HAP-1 (cell line): ENCODE measurements around the gene MRPL23.

Experiments
- DNase-seq, 2 experiments: peaks; one replicate each; pipeline ENCODE4 v3.0.0-alpha.2; 2016 to 2020; ENCODE audit warnings: low spot score in 2 of 2
- H3K27me3 ChIP-seq: fragments of 250-450 bp; sonication (Bioruptor Pico); 2 replicates; pipeline ENCODE4 v1.5.1; 2020; ENCODE audit warnings: low read depth, mild to moderate bottlenecking, moderate library complexity
- H3K36me3 ChIP-seq: fragments of 250-450 bp; sonication (Bioruptor Pico); replicated peaks from 2 replicates; pipeline ENCODE4 v1.5.1; 2020; ENCODE audit warnings: mild to moderate bottlenecking
- H3K4me1 ChIP-seq: fragments of 250-450 bp; sonication (Bioruptor Pico); 2 replicates; pipeline ENCODE4 v1.5.1; 2020; ENCODE audit warnings: mild to moderate bottlenecking
- H3K4me3 ChIP-seq: fragments of 250-450 bp; sonication (Bioruptor Pico); 2 replicates; pipeline ENCODE4 v1.5.1; 2020; ENCODE audit warnings: mild to moderate bottlenecking, moderate library complexity
- H3K9me3 ChIP-seq: fragments of 250-450 bp; sonication (Bioruptor Pico); 2 replicates; pipeline ENCODE4 v1.5.1; 2020; ENCODE audit warnings: mild to moderate bottlenecking, moderate library complexity
- in situ Hi-C: fragments of 300-500 bp; cut with MboI; formaldehyde crosslinking; loops from 3 replicates; pipeline ENCODE4 v1.14.3; 2020; ENCODE audit warnings: low sequenced_read_pairs, inconsistent platforms, mixed read lengths

MRPL23 gene

GRCh38 chr11:1917523-1918435 is 29.4 kb upstream of the MRPL23 start:
- in situ Hi-C loops: loop anchor here (5.0 kb wide), 1 partner anchor 35 kb away; no protein-coding TSS in a partner anchor
- no peak for DNase-seq

GRCh38 chr11:1918436-1919315 is 28.5 kb upstream of the MRPL23 start:
- H3K36me3 ChIP-seq: no peaks in the 10 kb centered on the region
- H3K27me3 ChIP-seq: no peaks in the 10 kb centered on the region
- no peak for DNase-seq
- no peak overlapping the region for H3K4me3 ChIP-seq
- H3K4me1 ChIP-seq: no peaks in the 10 kb centered on the region
- H3K9me3 ChIP-seq: no peaks in the 10 kb centered on the region
- in situ Hi-C loops: loop anchor here (5.0 kb wide), 1 partner anchor 36 kb away; no protein-coding TSS in a partner anchor

More at GRCh38 chr11:1917523-1918435, 29.4 kb upstream of the MRPL23 start:
- Histone ChIP-seq H3K27me3 (no peaks in the 10 kb centered on the region), H3K36me3 (no peaks in the 10 kb centered on the region), H3K4me1 (no peaks in the 10 kb centered on the region), H3K9me3 (no peaks in the 10 kb centered on the region), H3K4me3 (no peak overlapping the region)

GRCh38 chr11:1919391-1920127 is 27.6 kb upstream of the MRPL23 start, which contains the start of gene TNNT3:
Gene TNNT3, plus strand, starts transcription at chr11:1919703. Its CDS starts 3,172 bp downstream, at chr11:1922875.
- in situ Hi-C loops: loop anchor here (5.0 kb wide), 1 partner anchor 37 kb away; no protein-coding TSS in a partner anchor
- H3K27me3 ChIP-seq: no peaks in the 10 kb centered on the region
- no peaks in the 10 kb centered on the region for H3K36me3 ChIP-seq
- H3K4me1 ChIP-seq: no peaks in the 10 kb centered on the region
- no peak within 1 kb of the TSS for H3K4me3 ChIP-seq
- no peaks in the 10 kb centered on the region for H3K9me3 ChIP-seq
- no peak for DNase-seq

GRCh38 chr11:1920128-1920908 is 26.8 kb upstream of the MRPL23 start:
- Histone ChIP-seq H3K4me3 (no peak overlapping the region), H3K4me1 (no peaks in the 10 kb centered on the region), H3K36me3 (no peaks in the 10 kb centered on the region), H3K27me3 (no peaks in the 10 kb centered on the region), H3K9me3 (no peaks in the 10 kb centered on the region)
- in situ Hi-C loops: no loop called here
- DNase-seq: no peak

GRCh38 chr11:1920909-1921573 is 26.1 kb upstream of the MRPL23 start:
- in situ Hi-C loops: no loop called here
- no peak overlapping the region for H3K4me3 ChIP-seq
- H3K9me3 ChIP-seq: no peaks in the 10 kb centered on the region
- no peak for DNase-seq
- no peaks in the 10 kb centered on the region for H3K36me3 ChIP-seq
- H3K27me3 ChIP-seq: no peaks in the 10 kb centered on the region
- no peaks in the 10 kb centered on the region for H3K4me1 ChIP-seq

GRCh38 chr11:1921574-1922141 is 25.5 kb upstream of the MRPL23 start:
- no peak for DNase-seq
- H3K4me3 ChIP-seq: no peak overlapping the region
- H3K36me3 ChIP-seq: no peaks in the 10 kb centered on the region
- no peaks in the 10 kb centered on the region for H3K4me1 ChIP-seq
- H3K27me3 ChIP-seq: no peaks in the 10 kb centered on the region
- in situ Hi-C loops: no loop called here
- no peaks in the 10 kb centered on the region for H3K9me3 ChIP-seq

GRCh38 chr11:1922481-1923081 is 24.6 kb upstream of the MRPL23 start:
- Histone ChIP-seq H3K36me3 (no peaks in the 10 kb centered on the region), H3K27me3 (no peaks in the 10 kb centered on the region), H3K4me1 (no peaks in the 10 kb centered on the region), H3K4me3 (no peak overlapping the region), H3K9me3 (no peaks in the 10 kb centered on the region)
- in situ Hi-C loops: no loop called here
- DNase-seq: no peak

- in situ Hi-C loops: no loop called here
- Histone ChIP-seq H3K27me3 (no peaks in the 10 kb centered on the region), H3K4me1 (no peaks in the 10 kb centered on the region)
Observed at GRCh38 chr11:1923201-1923956, 23.8 kb upstream of the MRPL23 start.

GRCh38 chr11:1924181-1924580 is 23.0 kb upstream of the MRPL23 start:
- H3K27me3 ChIP-seq: no peaks in the 10 kb centered on the region
- no peaks in the 10 kb centered on the region for H3K36me3 ChIP-seq
- H3K9me3 ChIP-seq: no peaks in the 10 kb centered on the region
- no peak for DNase-seq
- no peak overlapping the region for H3K4me3 ChIP-seq
- no peaks in the 10 kb centered on the region for H3K4me1 ChIP-seq
- in situ Hi-C loops: no loop called here

More at GRCh38 chr11:1923201-1923956, 23.8 kb upstream of the MRPL23 start:
- no peak for DNase-seq
- Histone ChIP-seq H3K9me3 (no peaks in the 10 kb centered on the region), H3K4me3 (no peak overlapping the region), H3K36me3 (no peaks in the 10 kb centered on the region)

- H3K4me1 ChIP-seq: no peaks in the 10 kb centered on the region
- in situ Hi-C loops: no loop called here
- H3K9me3 ChIP-seq: no peaks in the 10 kb centered on the region
- DNase-seq: no peak
- no peaks in the 10 kb centered on the region for H3K27me3 ChIP-seq
- no peak overlapping the region for H3K4me3 ChIP-seq
- H3K36me3 ChIP-seq: no peaks in the 10 kb centered on the region
Observed at GRCh38 chr11:1924646-1925372, 22.3 kb upstream of the MRPL23 start.
